GM19351 (cell line): ENCODE results near the gene INTS12.

Experiments used
- ATAC-seq: cut with Tn5 transposase; IDR thresholded peaks from one replicate; pipeline ENCODE4 v1.9.1; 2021; ENCODE audit warnings: mild to moderate bottlenecking, moderate library complexity; ENCODE audit not compliant: unreplicated experiment

INTS12 gene

GRCh38 chr4:105686571-105686970 is 21.9 kb downstream of the INTS12 start:
- ATAC-seq, result no peak

GRCh38 chr4:105683038-105683437 is 25.5 kb downstream of the INTS12 start:
- ATAC-seq, result no peak

- ATAC-seq, result no peak
These were observed 29.3 kb downstream of the INTS12 start for GRCh38 chr4:105679186-105679585.

GRCh38 chr4:105677709-105678108 is 30.8 kb downstream of the INTS12 start:
- ATAC-seq, result no peak

GRCh38 chr4:105674011-105674410 is 34.5 kb downstream of the INTS12 start:
- ATAC-seq, result no peak

- no peak for ATAC-seq
These were observed 37.2 kb downstream of the INTS12 start for GRCh38 chr4:105671301-105671700.

- ATAC-seq, result no peak
These were observed 37.8 kb downstream of the INTS12 start for GRCh38 chr4:105670684-105671083.

GRCh38 chr4:105666693-105667092 is 41.8 kb downstream of the INTS12 start:
- peak; percentile 66 for ATAC-seq

GRCh38 chr4:105662935-105663675 is 45.4 kb downstream of the INTS12 start:
- no peak for ATAC-seq

- ATAC-seq, result no peak
These were observed 47.5 kb downstream of the INTS12 start for GRCh38 chr4:105661028-105661427.

- ATAC-seq, result no peak
These were observed 49.3 kb downstream of the INTS12 start for GRCh38 chr4:105659190-105659589.

- no peak for ATAC-seq
These were observed 51.2 kb downstream of the INTS12 start for GRCh38 chr4:105657117-105657765.

GRCh38 chr4:105652286-105652888 is 56.1 kb downstream of the INTS12 start:
- no peak for ATAC-seq

- ATAC-seq, result no peak
These were observed 56.6 kb downstream of the INTS12 start for GRCh38 chr4:105651884-105652283.

- ATAC-seq, result no peak
These were observed 58.3 kb downstream of the INTS12 start for GRCh38 chr4:105650190-105650589.

GRCh38 chr4:105645440-105645839 is 63.0 kb downstream of the INTS12 start:
- no peak for ATAC-seq

- no peak for ATAC-seq
These were observed 64.2 kb downstream of the INTS12 start for GRCh38 chr4:105644257-105644656.

GRCh38 chr4:105641845-105642244 is 66.6 kb downstream of the INTS12 start:
- ATAC-seq, result no peak

- ATAC-seq, result peak; percentile 70
These were observed 70.9 kb downstream of the INTS12 start for GRCh38 chr4:105637408-105638176.

- peak; percentile 40 for ATAC-seq
These were observed 73.9 kb downstream of the INTS12 start for GRCh38 chr4:105634402-105635080.

GRCh38 chr4:105633241-105633640 is 75.2 kb downstream of the INTS12 start:
- no peak for ATAC-seq
